22Rv1 (cell line): ENCODE results near the gene CCDC88A.

Experiments
- H3K27ac ChIP-seq: fragments of 450-650 bp; 2 replicates; pipeline ENCODE4 v1.5.1; 2017
- ZFX ChIP-seq: fragments of 450-650 bp; IDR thresholded peaks from 2 replicates; pipeline ENCODE4 v1.6.1; 2017; ENCODE audit warnings: antibody characterized with exemption, borderline replicate concordance
- TF ChIP-seq, protein P1 (sequence below): fragments of 450-650 bp; IDR thresholded peaks from 2 replicates; pipeline ENCODE4 v1.5.1; 2017; ENCODE audit warnings: mild to moderate bottlenecking

Gene CCDC88A

DNA sequence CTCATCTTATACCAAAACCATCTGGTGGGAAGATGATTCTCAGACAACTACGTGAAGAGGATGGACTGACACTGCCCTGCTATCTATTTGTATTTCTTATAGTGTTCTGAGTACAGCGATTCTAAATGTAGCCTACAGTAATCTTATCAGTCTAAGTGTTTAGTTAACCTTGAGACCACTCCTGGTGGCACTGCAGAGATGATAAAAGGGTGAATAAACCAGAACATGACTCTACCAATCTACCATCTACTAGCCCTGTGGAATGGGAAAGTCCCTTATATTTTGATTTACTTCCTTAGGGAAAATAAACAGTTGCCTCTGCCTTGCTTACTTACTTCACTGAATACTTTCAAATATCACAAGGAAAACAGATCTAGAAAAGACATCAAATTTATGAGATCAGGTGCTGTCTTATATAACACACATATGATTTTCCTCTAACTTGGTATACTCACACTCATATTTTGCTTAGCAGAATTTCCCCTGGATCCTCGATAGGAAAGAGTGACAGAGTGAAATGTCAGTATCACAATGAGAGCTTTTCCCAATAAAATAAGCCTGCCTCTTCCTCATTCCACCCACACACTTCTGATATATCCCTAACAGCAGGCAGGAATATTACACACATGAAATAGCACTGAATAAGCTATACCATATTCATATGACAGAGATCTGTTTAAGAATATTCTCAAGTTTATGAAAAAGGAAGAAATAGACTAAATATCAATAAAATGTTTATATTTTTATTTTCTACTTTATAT lies 92.0 kb downstream of the CCDC88A start:
- H3K27ac ChIP-seq = no peak overlapping the region
- no peak for TF ChIP-seq ZFX
- TF ChIP-seq, protein P1, sequence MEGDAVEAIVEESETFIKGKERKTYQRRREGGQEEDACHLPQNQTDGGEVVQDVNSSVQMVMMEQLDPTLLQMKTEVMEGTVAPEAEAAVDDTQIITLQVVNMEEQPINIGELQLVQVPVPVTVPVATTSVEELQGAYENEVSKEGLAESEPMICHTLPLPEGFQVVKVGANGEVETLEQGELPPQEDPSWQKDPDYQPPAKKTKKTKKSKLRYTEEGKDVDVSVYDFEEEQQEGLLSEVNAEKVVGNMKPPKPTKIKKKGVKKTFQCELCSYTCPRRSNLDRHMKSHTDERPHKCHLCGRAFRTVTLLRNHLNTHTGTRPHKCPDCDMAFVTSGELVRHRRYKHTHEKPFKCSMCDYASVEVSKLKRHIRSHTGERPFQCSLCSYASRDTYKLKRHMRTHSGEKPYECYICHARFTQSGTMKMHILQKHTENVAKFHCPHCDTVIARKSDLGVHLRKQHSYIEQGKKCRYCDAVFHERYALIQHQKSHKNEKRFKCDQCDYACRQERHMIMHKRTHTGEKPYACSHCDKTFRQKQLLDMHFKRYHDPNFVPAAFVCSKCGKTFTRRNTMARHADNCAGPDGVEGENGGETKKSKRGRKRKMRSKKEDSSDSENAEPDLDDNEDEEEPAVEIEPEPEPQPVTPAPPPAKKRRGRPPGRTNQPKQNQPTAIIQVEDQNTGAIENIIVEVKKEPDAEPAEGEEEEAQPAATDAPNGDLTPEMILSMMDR = no peak

DNA sequence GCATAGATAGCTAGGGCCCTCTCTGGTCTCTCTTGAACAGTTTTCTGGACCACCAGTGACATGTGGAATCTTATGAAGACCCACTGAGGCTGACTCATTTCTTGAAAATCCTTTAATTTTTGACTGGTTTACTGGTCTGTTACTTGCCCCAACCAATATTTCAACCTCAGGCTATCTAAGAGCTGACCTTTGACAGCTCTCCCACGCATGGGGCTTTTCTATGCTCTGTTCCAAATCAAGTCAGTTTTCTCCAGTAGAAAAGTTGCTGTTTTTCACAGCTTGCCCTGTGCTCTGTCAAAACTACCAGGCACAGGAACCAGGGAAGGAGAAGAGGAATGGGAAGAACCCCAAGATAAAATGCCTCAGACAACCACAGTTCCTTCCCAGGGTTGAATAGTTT lies 104.7 kb downstream of the CCDC88A start:
- no peak overlapping the region for H3K27ac ChIP-seq
- TF ChIP-seq, protein P1 = no peak
- no peak for TF ChIP-seq ZFX

DNA sequence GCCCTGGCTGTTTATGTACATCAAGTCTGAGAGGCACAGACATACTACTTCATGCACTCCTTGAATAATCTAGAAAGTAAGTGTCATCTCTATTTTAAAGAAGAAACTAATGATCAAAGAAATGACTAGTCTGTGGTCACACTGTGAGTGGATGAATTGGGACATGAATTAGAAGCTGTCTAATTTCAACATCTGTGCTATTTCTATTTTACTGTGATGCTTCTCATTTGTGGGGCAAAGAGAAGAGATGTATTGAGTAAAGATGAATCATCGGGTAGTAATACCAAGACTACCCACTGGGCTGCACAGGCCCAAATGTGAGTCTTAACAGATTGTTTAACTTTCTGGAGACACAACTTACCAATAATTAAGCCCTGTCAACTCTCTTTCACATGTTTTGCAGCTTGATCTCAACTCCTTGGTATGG lies 108.2 kb downstream of the CCDC88A start:
- no peak for TF ChIP-seq ZFX
- TF ChIP-seq, protein P1 = no peak
- H3K27ac ChIP-seq = no peak overlapping the region

DNA sequence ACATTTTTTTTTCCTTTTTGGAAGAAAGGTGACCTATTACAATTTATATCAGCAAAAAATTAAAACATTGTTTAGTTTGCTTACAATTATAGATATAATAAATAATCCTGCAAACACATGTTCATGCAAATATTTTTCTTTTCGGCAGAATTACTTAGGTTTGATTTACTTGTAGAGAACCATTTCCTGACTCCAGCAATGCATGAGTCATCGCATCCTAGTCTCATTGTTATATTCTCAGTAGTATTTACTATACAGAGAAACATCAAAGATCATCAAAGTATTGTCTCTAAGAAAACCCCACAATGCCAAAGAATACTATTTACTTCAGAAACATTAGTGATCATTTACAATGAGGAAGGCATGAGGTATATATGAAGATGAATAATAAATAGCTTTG lies 110.2 kb downstream of the CCDC88A start:
- no peak for TF ChIP-seq ZFX
- TF ChIP-seq, protein P1 = no peak
- H3K27ac ChIP-seq = no peak overlapping the region

DNA sequence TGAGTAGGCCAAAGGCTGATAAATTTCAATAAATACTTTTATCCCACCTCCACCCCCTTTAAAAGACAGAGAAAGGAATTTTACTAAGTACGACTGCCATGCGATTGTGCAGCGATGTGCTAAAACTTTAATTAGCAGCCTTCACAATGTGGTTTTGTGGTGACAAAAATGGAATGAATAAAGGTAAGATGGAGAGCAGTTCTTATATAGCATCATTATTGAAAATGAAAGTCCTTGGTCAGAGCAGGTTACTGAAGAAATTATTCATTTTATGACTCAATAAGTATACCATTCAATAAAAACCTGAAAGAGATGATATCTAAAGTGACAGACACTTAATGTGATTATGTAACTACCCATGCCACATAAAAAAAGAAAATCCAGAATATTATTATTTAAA lies 117.4 kb downstream of the CCDC88A start:
- no peak for TF ChIP-seq ZFX
- H3K27ac ChIP-seq = no peak overlapping the region

DNA sequence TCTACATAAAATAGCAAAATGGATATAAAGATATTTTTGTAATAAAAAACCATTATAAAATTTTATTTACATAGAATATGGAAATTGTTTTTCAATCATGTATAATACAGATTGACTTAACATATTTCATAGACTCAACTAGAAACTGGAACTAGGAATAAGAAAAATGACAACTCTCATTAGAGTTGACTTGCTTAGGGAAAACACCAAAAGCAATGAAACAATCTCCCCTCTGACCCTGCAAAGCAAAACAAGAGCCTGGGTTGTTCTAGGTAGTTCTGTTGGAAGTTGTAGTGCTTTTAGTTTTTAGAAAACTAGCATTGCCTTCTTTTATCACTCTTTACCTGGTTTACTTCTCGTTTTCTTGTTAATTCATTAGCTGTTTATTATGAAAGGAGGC lies 118.4 kb downstream of the CCDC88A start:
- TF ChIP-seq ZFX = no peak
- TF ChIP-seq, protein P1 = no peak
- no peak overlapping the region for H3K27ac ChIP-seq

DNA sequence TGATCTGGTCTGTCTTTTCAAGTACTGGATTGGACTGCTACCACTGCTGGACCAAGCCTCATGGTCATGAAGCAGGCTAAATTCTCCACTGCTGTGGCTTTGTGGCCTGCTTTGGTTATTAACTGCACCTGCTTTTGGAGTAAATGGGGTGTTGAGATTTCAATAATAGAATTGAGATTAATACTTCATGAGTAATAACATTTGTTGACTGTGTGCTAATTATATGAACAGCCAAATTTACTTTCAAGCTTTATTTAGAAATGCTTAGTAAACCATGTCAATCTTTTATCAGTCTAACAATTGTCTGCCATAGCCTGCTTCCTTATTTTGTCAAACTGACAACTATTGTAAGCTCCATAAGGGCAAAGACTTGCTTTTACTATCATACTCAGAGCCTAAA lies 123.3 kb downstream of the CCDC88A start:
- no peak for TF ChIP-seq ZFX
- TF ChIP-seq, protein P1 = no peak
- no peak overlapping the region for H3K27ac ChIP-seq

DNA sequence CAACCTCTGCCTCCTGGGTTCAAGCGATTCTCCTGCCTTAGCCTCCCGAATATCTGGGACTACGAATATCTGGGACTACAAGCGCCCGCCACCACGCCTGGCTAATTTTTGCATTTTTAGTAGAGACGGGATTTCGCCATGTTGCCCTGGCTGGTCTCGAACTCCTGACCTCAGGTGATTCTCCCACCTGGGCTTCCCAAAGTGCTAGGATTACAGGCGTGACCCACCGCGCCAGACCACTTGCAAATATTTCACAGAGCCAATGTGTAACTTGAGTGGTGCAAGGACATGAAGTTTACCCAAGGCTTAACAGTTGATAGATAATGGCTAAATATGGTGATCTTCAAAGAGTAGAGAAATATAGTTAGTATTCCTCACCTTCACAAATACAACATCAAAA lies 136.6 kb downstream of the CCDC88A start:
- H3K27ac ChIP-seq = peak overlapping the region; percentile 76
- TF ChIP-seq ZFX = no peak
- TF ChIP-seq, protein P1 = no peak
